HepG2 (cell line): ENCODE measurements around the gene PC. TPM values are rescaled to one million over a fixed set of nuclear protein-coding genes. Genes with fewer than 3 reads are reported as not detected.

ENCODE experiments used
- BCL6 ChIP-seq: IDR thresholded peaks from 2 replicates; pipeline ENCODE4 v1.6.1; 2016; ENCODE audit warnings: missing genetic modification reagents, missing compliant biosample characterization
- ZNF20 ChIP-seq: sonication (generic); formaldehyde crosslinking; IDR thresholded peaks from 2 replicates; pipeline ENCODE4 v1.4.0; 2020; ENCODE audit warnings: mild to moderate bottlenecking, moderate library complexity, missing genetic modification reagents
- polyA plus RNA-seq, 8 experiments: library from polyadenylated mRNA; depleted of rRNA in 3 of 8; stranded (reverse) in 7 of 8; unstranded in 1 of 8; fragments of >200 nt; fragmentation: Illumina TruSeq in 4 of 8; extraction: Trizol in 4 of 8; gene quantifications; 2 replicates each; pipeline versions ENCODE4 v1.2.1 to v1.2.3, GENCODE V29; 2011 to 2016; ENCODE audit warnings: low read depth in 4 of 8, missing spikeins in 1 of 8, mixed read lengths in 1 of 8; ENCODE audit not compliant: insufficient read depth in 1 of 8
- total RNA-seq, 5 experiments: library from RNA; depleted of rRNA; stranded (reverse); fragments of >200 nt; fragmentation: Illumina TruSeq; extraction: Trizol; gene quantifications; 2 replicates each; pipeline ENCODE4 v1.2.3, GENCODE V29; 2016; ENCODE audit warnings: low read depth in 1 of 5
- TF ChIP-seq, protein P1 (sequence below): sonication (generic); formaldehyde crosslinking; IDR thresholded peaks from 2 replicates; pipeline ENCODE4 v1.8.1; 2023; ENCODE audit warnings: mild to moderate bottlenecking, missing genetic modification reagents
- TF ChIP-seq, protein P2 (sequence below): sonication (generic); formaldehyde crosslinking; IDR thresholded peaks from 2 replicates; pipeline ENCODE4 v1.8.0; 2022; ENCODE audit warnings: missing genetic modification reagents, mild to moderate bottlenecking, moderate library complexity, borderline replicate concordance
- TF ChIP-seq, protein P3 (sequence below): sonication (generic); formaldehyde crosslinking; IDR thresholded peaks from 2 replicates; pipeline ENCODE4 v1.4.0; 2020; ENCODE audit warnings: missing genetic modification reagents

Gene PC
- total and polyA plus RNA-seq, 2 of the 13 experiments (the other 11 are each of a cell fraction or from before 2014, with no cell fraction given), result 29.0 to 39.0 TPM

DNA sequence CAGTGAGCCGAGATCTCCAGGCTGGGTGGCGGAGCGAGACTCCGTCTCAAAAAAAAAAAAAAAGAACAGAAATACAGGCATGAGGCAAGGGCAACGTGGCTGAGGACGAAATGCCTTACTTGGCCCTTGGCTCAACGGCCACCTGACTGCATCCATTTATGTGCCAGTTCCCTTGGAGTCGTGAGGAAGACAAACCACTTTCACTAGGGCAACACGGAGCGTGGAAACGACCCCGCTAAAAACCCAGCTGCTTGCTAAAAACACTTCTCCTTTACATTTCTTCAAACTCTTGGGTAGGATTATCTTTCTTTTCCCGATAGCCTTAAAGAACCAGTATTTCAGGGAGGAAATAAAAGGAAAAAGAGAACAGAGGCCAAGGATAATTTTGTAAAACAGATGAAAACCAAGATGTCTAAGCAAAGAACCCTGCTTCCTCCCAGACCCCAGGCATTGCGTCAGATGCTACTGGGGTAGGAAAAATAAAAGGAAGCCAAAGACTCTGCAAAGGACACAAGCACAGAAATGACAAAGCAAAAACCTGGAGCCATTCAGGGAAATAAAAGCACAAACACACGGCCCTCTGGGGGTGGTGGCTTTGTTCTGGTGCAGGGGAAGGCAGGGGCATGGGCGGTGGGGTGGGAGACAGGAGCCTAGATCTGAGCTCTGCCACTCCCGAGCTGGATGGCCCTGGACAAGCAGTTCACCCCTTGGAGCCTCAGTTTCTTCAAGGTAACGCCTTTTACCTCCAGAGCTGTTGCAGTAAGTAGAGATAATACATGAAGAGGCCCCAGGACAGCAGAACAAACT lies 37.0 kb downstream of the PC start (continued):
- TF ChIP-seq, protein P1, sequence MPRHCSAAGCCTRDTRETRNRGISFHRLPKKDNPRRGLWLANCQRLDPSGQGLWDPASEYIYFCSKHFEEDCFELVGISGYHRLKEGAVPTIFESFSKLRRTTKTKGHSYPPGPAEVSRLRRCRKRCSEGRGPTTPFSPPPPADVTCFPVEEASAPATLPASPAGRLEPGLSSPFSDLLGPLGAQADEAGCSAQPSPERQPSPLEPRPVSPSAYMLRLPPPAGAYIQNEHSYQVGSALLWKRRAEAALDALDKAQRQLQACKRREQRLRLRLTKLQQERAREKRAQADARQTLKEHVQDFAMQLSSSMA (CRISPR knock-in tag), result no peak
- TF ChIP-seq BCL6 (CRISPR knock-in tag) (no peak), ZNF20 (CRISPR knock-in tag) (no peak)
- TF ChIP-seq, protein P2, sequence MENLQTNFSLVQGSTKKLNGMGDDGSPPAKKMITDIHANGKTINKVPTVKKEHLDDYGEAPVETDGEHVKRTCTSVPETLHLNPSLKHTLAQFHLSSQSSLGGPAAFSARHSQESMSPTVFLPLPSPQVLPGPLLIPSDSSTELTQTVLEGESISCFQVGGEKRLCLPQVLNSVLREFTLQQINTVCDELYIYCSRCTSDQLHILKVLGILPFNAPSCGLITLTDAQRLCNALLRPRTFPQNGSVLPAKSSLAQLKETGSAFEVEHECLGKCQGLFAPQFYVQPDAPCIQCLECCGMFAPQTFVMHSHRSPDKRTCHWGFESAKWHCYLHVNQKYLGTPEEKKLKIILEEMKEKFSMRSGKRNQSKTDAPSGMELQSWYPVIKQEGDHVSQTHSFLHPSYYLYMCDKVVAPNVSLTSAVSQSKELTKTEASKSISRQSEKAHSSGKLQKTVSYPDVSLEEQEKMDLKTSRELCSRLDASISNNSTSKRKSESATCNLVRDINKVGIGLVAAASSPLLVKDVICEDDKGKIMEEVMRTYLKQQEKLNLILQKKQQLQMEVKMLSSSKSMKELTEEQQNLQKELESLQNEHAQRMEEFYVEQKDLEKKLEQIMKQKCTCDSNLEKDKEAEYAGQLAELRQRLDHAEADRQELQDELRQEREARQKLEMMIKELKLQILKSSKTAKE (CRISPR knock-in tag), result no peak
- TF ChIP-seq, protein P3, sequence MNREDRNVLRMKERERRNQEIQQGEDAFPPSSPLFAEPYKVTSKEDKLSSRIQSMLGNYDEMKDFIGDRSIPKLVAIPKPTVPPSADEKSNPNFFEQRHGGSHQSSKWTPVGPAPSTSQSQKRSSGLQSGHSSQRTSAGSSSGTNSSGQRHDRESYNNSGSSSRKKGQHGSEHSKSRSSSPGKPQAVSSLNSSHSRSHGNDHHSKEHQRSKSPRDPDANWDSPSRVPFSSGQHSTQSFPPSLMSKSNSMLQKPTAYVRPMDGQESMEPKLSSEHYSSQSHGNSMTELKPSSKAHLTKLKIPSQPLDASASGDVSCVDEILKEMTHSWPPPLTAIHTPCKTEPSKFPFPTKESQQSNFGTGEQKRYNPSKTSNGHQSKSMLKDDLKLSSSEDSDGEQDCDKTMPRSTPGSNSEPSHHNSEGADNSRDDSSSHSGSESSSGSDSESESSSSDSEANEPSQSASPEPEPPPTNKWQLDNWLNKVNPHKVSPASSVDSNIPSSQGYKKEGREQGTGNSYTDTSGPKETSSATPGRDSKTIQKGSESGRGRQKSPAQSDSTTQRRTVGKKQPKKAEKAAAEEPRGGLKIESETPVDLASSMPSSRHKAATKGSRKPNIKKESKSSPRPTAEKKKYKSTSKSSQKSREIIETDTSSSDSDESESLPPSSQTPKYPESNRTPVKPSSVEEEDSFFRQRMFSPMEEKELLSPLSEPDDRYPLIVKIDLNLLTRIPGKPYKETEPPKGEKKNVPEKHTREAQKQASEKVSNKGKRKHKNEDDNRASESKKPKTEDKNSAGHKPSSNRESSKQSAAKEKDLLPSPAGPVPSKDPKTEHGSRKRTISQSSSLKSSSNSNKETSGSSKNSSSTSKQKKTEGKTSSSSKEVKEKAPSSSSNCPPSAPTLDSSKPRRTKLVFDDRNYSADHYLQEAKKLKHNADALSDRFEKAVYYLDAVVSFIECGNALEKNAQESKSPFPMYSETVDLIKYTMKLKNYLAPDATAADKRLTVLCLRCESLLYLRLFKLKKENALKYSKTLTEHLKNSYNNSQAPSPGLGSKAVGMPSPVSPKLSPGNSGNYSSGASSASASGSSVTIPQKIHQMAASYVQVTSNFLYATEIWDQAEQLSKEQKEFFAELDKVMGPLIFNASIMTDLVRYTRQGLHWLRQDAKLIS (CRISPR knock-in tag), result no peak
